Body of pancreas (tissue), 4 donors: ENCODE measurements around the gene CUL9.

Source experiments
- CTCF ChIP-seq, 7 experiments: fragments of 450-650 bp in 4 of 7; fragments of 200-600 bp in 3 of 7; sonication (generic) in 3 of 7; IDR thresholded peaks; one replicate each; pipeline ENCODE4 v1.5.1; 2016 to 2019; ENCODE audit warnings: antibody characterized with exemption in 7 of 7
- POLR2A ChIP-seq, 3 donors: fragments of 450-650 bp; IDR thresholded peaks; one replicate each; pipeline ENCODE4 v1.6.1; 2016; ENCODE audit warnings: antibody characterized with exemption in 3 of 3, mild to moderate bottlenecking in 2 of 3

DNA sequence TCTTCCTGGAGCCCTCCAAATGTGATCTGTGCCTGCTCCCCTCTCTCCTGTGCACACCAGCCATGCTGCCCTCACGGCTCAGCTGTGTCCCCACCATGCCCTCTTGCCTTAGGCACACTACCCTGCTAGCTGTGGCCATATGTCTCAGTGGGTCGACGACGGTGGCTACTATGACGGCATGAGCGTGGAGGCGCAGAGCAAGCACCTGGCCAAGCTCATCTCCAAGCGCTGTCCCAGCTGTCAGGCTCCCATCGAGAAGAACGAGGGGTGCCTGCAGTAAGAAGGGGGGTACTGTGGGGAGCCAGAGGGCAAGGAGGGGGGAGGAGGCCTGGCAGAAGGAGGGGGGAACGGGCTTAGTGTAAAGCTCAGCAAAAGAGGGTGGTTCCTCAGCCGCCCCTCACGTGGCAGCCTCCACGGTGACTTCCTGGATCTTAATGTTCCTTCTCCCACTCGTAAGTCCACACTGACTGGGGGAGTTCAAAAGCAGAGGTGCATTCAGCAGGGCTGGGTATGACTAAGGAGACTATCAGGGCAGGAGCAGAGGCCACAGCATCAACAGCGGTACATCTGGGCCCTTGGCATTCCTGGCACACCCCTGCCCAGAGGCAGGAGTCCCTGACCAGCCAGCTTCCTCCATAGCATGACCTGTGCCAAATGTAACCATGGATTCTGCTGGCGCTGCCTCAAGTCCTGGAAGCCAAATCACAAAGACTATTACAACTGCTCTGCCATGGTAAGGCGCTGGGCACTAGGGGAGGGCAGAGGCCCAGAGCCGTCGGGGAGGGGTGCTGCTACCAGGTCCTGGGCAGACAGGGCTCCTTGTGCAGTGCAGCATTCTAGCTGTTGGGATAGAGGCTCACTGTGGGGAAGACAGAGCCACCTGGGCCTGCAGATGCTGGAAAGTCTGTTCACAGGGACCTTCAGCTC is 39.3 kb downstream of the CUL9 start:
- TF ChIP-seq POLR2A (IDR thresholded peaks at IDR 0.05) (no peak), CTCF (IDR thresholded peaks at IDR 0.05) (no peak)
